ENCODE measurements around the gene POLR2L. TPM values are rescaled to one million over a fixed set of nuclear protein-coding genes. Genes with fewer than 3 reads are reported as not detected.

POLR2L gene
- total RNA-seq, 2 experiments from 2014 or later: 74.6 to 79.4 TPM

GRCh38 chr11:801097-801780 is 41.1 kb downstream of the POLR2L start:
- no peaks in the 10 kb centered on the region for H3K9me3 Mint-ChIP-seq (ENCODE audit: low read depth)
- ATAC-seq (no peak), DNase-seq (no peak)
- peaks cover 6% of the 10 kb centered on the region for H3K36me3 Mint-ChIP-seq (ENCODE audit: low read depth)
- H3K27me3 Mint-ChIP-seq: no peaks in the 10 kb centered on the region
- ChIA-PET CTCF (no interaction called here), POLR2A (no interaction called here)
- H3K4me1 Mint-ChIP-seq: peaks cover 9% of the 10 kb centered on the region
- intact Hi-C loops (cut with DNase I, micrococcal nuclease): no loop called here
- no peak overlapping the region for H3K27ac Mint-ChIP-seq
- H3K4me3 Mint-ChIP-seq: no peak overlapping the region

DNA sequence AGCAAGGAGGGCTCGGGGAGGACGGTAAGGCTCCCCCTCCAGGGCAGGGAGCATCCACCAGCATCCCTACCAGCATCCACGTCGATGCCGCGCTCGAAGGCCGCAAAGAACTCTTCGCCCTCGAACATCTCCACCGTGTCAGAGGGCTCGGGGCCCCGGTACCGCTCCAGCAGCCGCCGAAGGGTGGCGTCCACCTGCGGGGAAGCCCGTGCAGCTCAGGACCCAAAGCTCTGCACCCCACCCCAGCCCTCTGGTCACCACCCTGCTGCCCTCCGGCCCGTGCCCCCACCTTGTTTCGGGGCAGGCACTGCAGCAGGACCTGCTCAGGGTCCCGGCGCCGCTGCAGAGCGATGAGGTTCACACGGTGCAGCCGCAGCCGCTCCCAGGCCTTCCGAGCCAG is 41.9 kb downstream of the POLR2L start:
- ATAC-seq: no peak
- intact Hi-C loops (cut with DNase I, micrococcal nuclease): no loop called here
- H3K27me3 Mint-ChIP-seq: no peaks in the 10 kb centered on the region
- H3K36me3 Mint-ChIP-seq (ENCODE audit: low read depth): peaks cover 6% of the 10 kb centered on the region
- no peak overlapping the region for H3K27ac Mint-ChIP-seq
- no peaks in the 10 kb centered on the region for H3K9me3 Mint-ChIP-seq (ENCODE audit: low read depth)
- DNase-seq: no peak
- ChIA-PET CTCF (no interaction called here), POLR2A (no interaction called here)
- no peak overlapping the region for H3K4me3 Mint-ChIP-seq
- peaks cover 10% of the 10 kb centered on the region for H3K4me1 Mint-ChIP-seq

- peaks cover 6% of the 10 kb centered on the region for H3K36me3 Mint-ChIP-seq (ENCODE audit: low read depth)
- POLR2A ChIA-PET: no interaction called here
- no peak for ATAC-seq
- H3K4me3 Mint-ChIP-seq: no peak overlapping the region
- H3K4me1 Mint-ChIP-seq: peaks cover 13% of the 10 kb centered on the region
- no peaks in the 10 kb centered on the region for H3K9me3 Mint-ChIP-seq (ENCODE audit: low read depth)
- CTCF ChIA-PET: no interaction called here
- H3K27ac Mint-ChIP-seq: no peak overlapping the region
- DNase-seq: no peak
- intact Hi-C loops (cut with DNase I, micrococcal nuclease): loop anchor here (5.0 to 10.0 kb wide), 2 partner anchors 225 to 487 kb away; partner anchors contain the start of genes IFITM1 (in 1 of the 2) and PHRF1 (in 1 of the 2)
- H3K27me3 Mint-ChIP-seq: no peaks in the 10 kb centered on the region
These were observed 42.5 kb downstream of the POLR2L start for GRCh38 chr11:799641-800316.

DNA sequence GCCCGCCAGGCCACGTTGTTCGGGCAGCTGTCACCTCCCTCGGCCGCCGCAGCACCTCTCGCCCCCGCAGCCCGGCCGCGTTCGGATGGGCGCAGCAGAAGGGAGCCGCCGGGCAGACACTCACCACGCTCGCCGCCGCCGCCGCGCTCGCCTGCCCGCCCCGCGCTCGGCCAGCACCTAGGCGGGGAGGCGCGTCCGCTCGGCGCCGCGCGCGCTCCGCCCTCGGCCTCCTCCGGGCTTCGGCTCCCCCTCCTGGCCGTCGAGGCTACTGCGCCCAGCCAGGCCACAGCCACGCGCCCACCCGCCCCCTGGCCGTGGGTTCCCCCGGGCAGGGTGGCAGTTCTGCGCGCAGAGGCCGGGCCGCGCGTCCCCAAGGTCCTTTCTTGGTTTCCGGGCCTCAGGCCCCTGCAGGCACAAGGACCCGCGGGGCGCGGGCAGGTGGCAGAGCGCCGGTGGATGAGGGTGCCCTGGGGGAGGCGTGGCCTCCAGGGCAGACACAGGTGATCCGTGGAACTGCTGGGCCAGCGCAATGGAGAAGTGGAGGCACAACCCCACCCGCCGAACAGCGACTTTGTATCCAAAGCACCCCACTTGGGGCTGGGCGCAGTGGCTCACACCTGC is 44.1 kb downstream of the POLR2L start, which contains the start of gene SLC25A22:
SLC25A22 (minus strand) TSS at position 189 of the 621 bp plus-strand sequence. CDS start 3,275 bp downstream, outside the sequence.
- CTCF ChIA-PET: interaction anchor here (0.8 kb wide), 1 partner anchor 95 kb away, joined by 3 read pairs; no protein-coding TSS in a partner anchor

GRCh38 chr11:797296-798092 is 44.8 kb downstream of the POLR2L start:
- intact Hi-C loops (cut with DNase I, micrococcal nuclease): loop anchor here (1.0 to 10.0 kb wide), 12 partner anchors 8 to 528 kb away; partner anchors contain the start of genes PHRF1 (in 2 of the 2), RPLP2 (in 2 of the 2), DEAF1 (in 1 of the 2) and GATD1 (in 1 of the 2)
- Mint-ChIP-seq H3K4me3 (peak overlapping the region; percentile 79), H3K27ac (peak overlapping the region; percentile 67), H3K36me3 (ENCODE audit: low read depth) (peaks cover 13% of the 10 kb centered on the region), H3K4me1 (peaks cover 13% of the 10 kb centered on the region), H3K27me3 (no peaks in the 10 kb centered on the region), H3K9me3 (ENCODE audit: low read depth) (no peaks in the 10 kb centered on the region)
- CTCF ChIA-PET: interaction anchor here (0.7 to 1.4 kb wide), 3 partner anchors 51 to 185 kb away, joined by 3 read pairs; no protein-coding TSS in a partner anchor
- DNase-seq (peak; percentile 87), ATAC-seq (peak; percentile 45)
- POLR2A ChIA-PET: interaction anchor here (1.1 to 2.1 kb wide), 3 partner anchors 12 to 22 kb away, joined by 3 to 10 read pairs (median 4); partner anchors contain the start of genes PNPLA2 and RPLP2

More for the DNA sequence above, 44.1 kb downstream of the POLR2L start, which contains the start of gene SLC25A22:
- H3K27ac Mint-ChIP-seq: peak within 1 kb of the TSS; percentile 67
- peaks cover 15% of the 10 kb centered on the region for H3K36me3 Mint-ChIP-seq (ENCODE audit: low read depth)
- H3K27me3 Mint-ChIP-seq: no peaks in the 10 kb centered on the region
- peak within 1 kb of the TSS; percentile 79 for H3K4me3 Mint-ChIP-seq
- intact Hi-C loops (cut with DNase I, micrococcal nuclease): loop anchor here (1.0 to 10.0 kb wide), 8 partner anchors 11 to 486 kb away; partner anchors contain the start of genes PHRF1 (in 2 of the 2), DEAF1 (in 1 of the 2), HRAS (in 1 of the 2) and IFITM1 (in 1 of the 2)
- peaks cover 13% of the 10 kb centered on the region for H3K4me1 Mint-ChIP-seq
- peak; percentile 92 for DNase-seq
- ATAC-seq: peak; percentile 63
- H3K9me3 Mint-ChIP-seq (ENCODE audit: low read depth): no peaks in the 10 kb centered on the region
- POLR2A ChIA-PET: no interaction called here

GRCh38 chr11:796565-797295 is 45.6 kb downstream of the POLR2L start:
- DNase-seq (peak; percentile 37), ATAC-seq (no peak)
- intact Hi-C loops (cut with DNase I, micrococcal nuclease): loop anchor here (1.0 to 10.0 kb wide), 11 partner anchors 9 to 560 kb away; partner anchors contain the start of genes GATD1 (in 2 of the 2), IFITM1 (in 1 of the 2), PHRF1 (in 1 of the 2) and PIDD1 (in 1 of the 2)
- peak overlapping the region; percentile 79 for H3K4me3 Mint-ChIP-seq
- H3K4me1 Mint-ChIP-seq: peaks cover 13% of the 10 kb centered on the region
- H3K27me3 Mint-ChIP-seq: no peaks in the 10 kb centered on the region
- no peaks in the 10 kb centered on the region for H3K9me3 Mint-ChIP-seq (ENCODE audit: low read depth)
- CTCF ChIA-PET: interaction anchor here (0.7 to 1.4 kb wide), 4 partner anchors 21 to 184 kb away, joined by 3 to 5 read pairs (median 4); no protein-coding TSS in a partner anchor
- peak overlapping the region; percentile 67 for H3K27ac Mint-ChIP-seq
- peaks cover 13% of the 10 kb centered on the region for H3K36me3 Mint-ChIP-seq (ENCODE audit: low read depth)
- POLR2A ChIA-PET: interaction anchor here (1.1 to 2.1 kb wide), 4 partner anchors 13 to 23 kb away, joined by 3 to 10 read pairs (median 4); partner anchors contain the start of genes GATD1, PNPLA2 and RPLP2

GRCh38 chr11:795634-796564 is 46.4 kb downstream of the POLR2L start:
- POLR2A ChIA-PET: interaction anchor here (0.8 to 2.1 kb wide), 5 partner anchors 10 to 21 kb away, joined by 3 to 10 read pairs (median 3); partner anchors contain the start of genes GATD1 and RPLP2
- DNase-seq: peak; percentile 93
- peak; percentile 76 for ATAC-seq
- intact Hi-C loops (cut with DNase I, micrococcal nuclease): loop anchor here (1.0 to 10.0 kb wide), 7 partner anchors 19 to 560 kb away; partner anchors contain the start of genes GATD1 (in 2 of the 2), IFITM1 (in 1 of the 2), PHRF1 (in 1 of the 2) and POLR2L (in 1 of the 2)
- CTCF ChIA-PET: interaction anchor here (0.7 to 1.4 kb wide), 3 partner anchors 20 to 69 kb away, joined by 3 to 5 read pairs (median 4); no protein-coding TSS in a partner anchor
- peak overlapping the region; percentile 79 for H3K4me3 Mint-ChIP-seq
- peaks cover 13% of the 10 kb centered on the region for H3K4me1 Mint-ChIP-seq
- H3K36me3 Mint-ChIP-seq (ENCODE audit: low read depth): peaks cover 17% of the 10 kb centered on the region
- no peaks in the 10 kb centered on the region for H3K9me3 Mint-ChIP-seq (ENCODE audit: low read depth)
- H3K27me3 Mint-ChIP-seq: no peaks in the 10 kb centered on the region
- H3K27ac Mint-ChIP-seq: peak overlapping the region; percentile 58

DNA sequence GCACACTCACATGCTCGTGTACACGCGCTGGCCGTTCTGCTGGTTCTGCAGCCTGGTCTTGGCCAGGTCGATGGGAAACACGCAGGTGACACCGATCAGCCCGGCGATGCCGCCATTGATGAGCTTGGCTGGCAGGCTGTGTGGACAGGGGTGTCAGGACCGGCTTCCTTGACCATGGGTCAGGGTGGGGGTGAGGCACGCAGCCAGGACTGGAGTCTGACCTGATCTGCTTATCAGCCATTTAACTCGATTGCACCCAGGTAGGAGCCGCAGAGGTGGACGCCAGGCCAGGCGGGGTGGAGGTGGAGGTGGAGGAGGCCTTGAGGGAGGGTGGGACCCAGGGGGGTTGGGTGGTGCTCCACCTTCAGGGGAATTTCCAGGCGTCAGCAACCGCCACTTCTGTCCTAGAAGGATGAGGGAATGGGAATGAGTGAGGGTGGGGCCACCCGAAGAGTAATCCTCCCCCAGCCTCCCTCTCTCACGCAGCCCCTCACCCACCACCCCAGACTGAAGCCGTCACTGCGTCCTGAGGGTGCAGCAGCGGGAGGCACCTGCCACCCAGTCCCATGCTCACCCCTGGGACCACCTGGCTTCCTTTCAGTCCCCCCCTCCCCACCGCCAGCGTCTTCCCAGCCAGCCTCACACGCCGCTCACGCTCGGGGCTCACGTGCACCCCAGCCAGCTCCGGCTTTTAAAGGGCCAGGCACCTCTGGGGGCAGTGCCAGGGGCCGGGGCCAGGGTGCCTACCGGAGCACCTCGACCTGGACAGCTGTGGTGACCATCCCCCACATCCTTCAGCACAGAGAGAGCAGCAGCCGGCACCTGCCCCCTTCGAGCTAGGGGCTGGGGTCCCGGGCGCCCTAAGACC is 47.3 kb downstream of the POLR2L start:
- no peaks in the 10 kb centered on the region for H3K9me3 Mint-ChIP-seq (ENCODE audit: low read depth)
- CTCF ChIA-PET: no interaction called here
- peak; percentile 37 for DNase-seq

More for the DNA sequence above, 47.3 kb downstream of the POLR2L start:
- H3K4me3 Mint-ChIP-seq: peak overlapping the region; percentile 79
- ATAC-seq: no peak
- intact Hi-C loops (cut with DNase I, micrococcal nuclease): loop anchor here (5.0 to 10.0 kb wide), 2 partner anchors 220 to 483 kb away; partner anchors contain the start of genes IFITM1 (in 1 of the 2) and PHRF1 (in 1 of the 2)
- POLR2A ChIA-PET: interaction anchor here (0.8 to 0.9 kb wide), 2 partner anchors 9 to 20 kb away, joined by 3 read pairs; no protein-coding TSS in a partner anchor
- H3K4me1 Mint-ChIP-seq: peaks cover 13% of the 10 kb centered on the region
- H3K27me3 Mint-ChIP-seq: no peaks in the 10 kb centered on the region
- H3K36me3 Mint-ChIP-seq (ENCODE audit: low read depth): peaks cover 18% of the 10 kb centered on the region
- H3K27ac Mint-ChIP-seq: no peak overlapping the region
